KMS-11 (cell line): Measurements from ENCODE around the gene DYNC1LI1.

Source experiments
- H2AFZ ChIP-seq: fragments of 200-600 bp; sonication (generic); 2 replicates; pipeline ENCODE4 v1.6.1; 2016; ENCODE audit warnings: antibody characterized with exemption, mixed run types, low read depth
- H3K27ac ChIP-seq: fragments of 200-600 bp; sonication (generic); 2 replicates; pipeline ENCODE4 v1.6.1; 2016; ENCODE audit warnings: mild to moderate bottlenecking, mixed run types
- H3K27me3 ChIP-seq: fragments of 200-600 bp; sonication (generic); 2 replicates; pipeline ENCODE4 v1.6.1; 2017; ENCODE audit warnings: mild to moderate bottlenecking, low read depth, mixed run types, moderate library complexity; ENCODE audit not compliant: insufficient read depth
- H3K36me3 ChIP-seq: fragments of 200-600 bp; sonication (generic); 2 replicates; pipeline ENCODE4 v1.6.1; 2017; ENCODE audit warnings: mild to moderate bottlenecking, mixed run types; ENCODE audit not compliant: insufficient read depth
- H3K4me1 ChIP-seq: fragments of 200-600 bp; sonication (generic); 2 replicates; pipeline ENCODE4 v1.6.1; 2016; ENCODE audit warnings: mild to moderate bottlenecking, low read depth, mixed run types; ENCODE audit not compliant: poor library complexity, severe bottlenecking
- H3K4me2 ChIP-seq: fragments of 200-600 bp; sonication (generic); 2 replicates; pipeline ENCODE4 v1.7.0; 2016; ENCODE audit warnings: mild to moderate bottlenecking, mixed run types
- H3K4me3 ChIP-seq: fragments of 200-600 bp; sonication (generic); IDR thresholded peaks from 2 replicates; pipeline ENCODE4 v1.6.1; 2017; ENCODE audit warnings: low read depth, low read length, mixed read lengths; ENCODE audit not compliant: insufficient read depth
- H3K79me2 ChIP-seq: fragments of 200-600 bp; sonication (generic); 2 replicates; pipeline ENCODE4 v1.6.1; 2016; ENCODE audit warnings: low read depth, mixed run types; ENCODE audit not compliant: insufficient read depth
- H3K9ac ChIP-seq: fragments of 200-600 bp; sonication (generic); 2 replicates; pipeline ENCODE4 v1.6.1; 2016; ENCODE audit warnings: mild to moderate bottlenecking, mixed run types
- H4K20me1 ChIP-seq: fragments of 200-600 bp; sonication (generic); 2 replicates; pipeline ENCODE4 v1.6.1; 2016; ENCODE audit warnings: mild to moderate bottlenecking, mixed run types; ENCODE audit not compliant: insufficient read depth
- TF ChIP-seq, protein P1 (sequence below): fragments of 200-600 bp; sonication (generic); conservative IDR thresholded peaks from 2 replicates; pipeline ENCODE4 v1.6.1; 2017; ENCODE audit warnings: low read depth, mild to moderate bottlenecking, antibody characterized with exemption, low read length, moderate library complexity, mixed read lengths

DYNC1LI1 gene

DNA sequence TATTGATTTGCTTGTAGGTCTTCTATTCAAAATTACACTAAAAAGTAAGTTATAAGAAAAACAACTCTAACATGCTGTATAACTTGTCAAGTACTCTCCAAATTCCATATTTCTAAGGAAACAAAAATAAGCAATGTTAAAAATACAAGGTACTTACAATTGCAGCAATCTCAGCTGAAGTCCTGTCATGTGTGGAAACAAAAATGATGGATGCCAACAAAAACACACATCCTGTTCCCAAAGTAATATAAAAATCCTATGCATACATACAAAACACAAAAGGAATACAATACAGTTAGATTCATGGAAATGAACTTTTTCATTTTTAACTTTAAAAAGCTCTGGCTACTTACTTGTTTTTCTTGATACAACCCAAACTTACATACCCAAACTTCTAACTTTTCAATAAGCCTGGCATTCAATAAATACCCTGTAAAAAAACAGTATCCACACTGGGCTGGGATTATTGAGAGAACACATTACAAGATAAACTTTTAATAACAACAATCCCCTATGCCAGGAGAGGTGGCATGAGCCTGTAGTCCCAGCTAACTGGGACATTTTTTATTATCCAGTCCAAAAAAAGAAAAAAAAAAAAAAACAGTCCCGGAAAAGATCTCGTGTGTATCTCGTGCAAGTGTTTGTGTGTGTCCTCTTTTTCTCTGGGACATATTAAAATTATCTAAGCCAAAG, 82.7 kb downstream of the DYNC1LI1 start:
- Histone ChIP-seq H3K27me3 (no peaks in the 10 kb centered on the region), H2AFZ (no peak overlapping the region), H3K4me3 (no peak overlapping the region), H3K4me2 (no peak overlapping the region), H3K9ac (no peak overlapping the region), H3K79me2 (no peaks in the 10 kb centered on the region), H3K27ac (no peak overlapping the region), H3K36me3 (no peaks in the 10 kb centered on the region), H3K4me1 (peaks cover 6% of the 10 kb centered on the region), H4K20me1 (no peaks in the 10 kb centered on the region)
- TF ChIP-seq, protein P1, sequence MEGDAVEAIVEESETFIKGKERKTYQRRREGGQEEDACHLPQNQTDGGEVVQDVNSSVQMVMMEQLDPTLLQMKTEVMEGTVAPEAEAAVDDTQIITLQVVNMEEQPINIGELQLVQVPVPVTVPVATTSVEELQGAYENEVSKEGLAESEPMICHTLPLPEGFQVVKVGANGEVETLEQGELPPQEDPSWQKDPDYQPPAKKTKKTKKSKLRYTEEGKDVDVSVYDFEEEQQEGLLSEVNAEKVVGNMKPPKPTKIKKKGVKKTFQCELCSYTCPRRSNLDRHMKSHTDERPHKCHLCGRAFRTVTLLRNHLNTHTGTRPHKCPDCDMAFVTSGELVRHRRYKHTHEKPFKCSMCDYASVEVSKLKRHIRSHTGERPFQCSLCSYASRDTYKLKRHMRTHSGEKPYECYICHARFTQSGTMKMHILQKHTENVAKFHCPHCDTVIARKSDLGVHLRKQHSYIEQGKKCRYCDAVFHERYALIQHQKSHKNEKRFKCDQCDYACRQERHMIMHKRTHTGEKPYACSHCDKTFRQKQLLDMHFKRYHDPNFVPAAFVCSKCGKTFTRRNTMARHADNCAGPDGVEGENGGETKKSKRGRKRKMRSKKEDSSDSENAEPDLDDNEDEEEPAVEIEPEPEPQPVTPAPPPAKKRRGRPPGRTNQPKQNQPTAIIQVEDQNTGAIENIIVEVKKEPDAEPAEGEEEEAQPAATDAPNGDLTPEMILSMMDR: no peak

DNA sequence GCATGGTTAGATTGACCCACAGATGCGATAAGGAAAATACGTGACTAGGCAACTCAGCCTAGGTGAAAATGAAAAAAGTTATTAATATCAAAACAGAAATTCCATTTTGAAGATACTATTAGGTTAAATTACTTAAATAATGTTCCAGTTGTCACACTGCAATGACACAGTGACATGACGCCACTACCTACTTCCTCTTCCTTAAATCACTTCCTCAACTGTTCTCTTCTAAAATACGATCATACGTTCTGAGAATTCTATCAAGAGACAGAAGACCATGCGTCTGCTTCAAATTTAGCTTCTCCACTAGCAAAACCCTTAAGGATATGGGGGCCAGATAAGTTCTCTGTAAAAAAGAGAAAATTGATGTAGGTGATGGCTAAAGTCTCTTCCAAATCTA, 86.2 kb downstream of the DYNC1LI1 start:
- H2AFZ ChIP-seq: no peak overlapping the region
- H3K36me3 ChIP-seq: no peaks in the 10 kb centered on the region
- H3K79me2 ChIP-seq: no peaks in the 10 kb centered on the region
- TF ChIP-seq, protein P1: no peak
- no peak overlapping the region for H3K27ac ChIP-seq
- H4K20me1 ChIP-seq: no peaks in the 10 kb centered on the region
- no peak overlapping the region for H3K4me3 ChIP-seq
- no peak overlapping the region for H3K4me2 ChIP-seq
- H3K27me3 ChIP-seq: no peaks in the 10 kb centered on the region
- no peaks in the 10 kb centered on the region for H3K4me1 ChIP-seq
- H3K9ac ChIP-seq: no peak overlapping the region

DNA sequence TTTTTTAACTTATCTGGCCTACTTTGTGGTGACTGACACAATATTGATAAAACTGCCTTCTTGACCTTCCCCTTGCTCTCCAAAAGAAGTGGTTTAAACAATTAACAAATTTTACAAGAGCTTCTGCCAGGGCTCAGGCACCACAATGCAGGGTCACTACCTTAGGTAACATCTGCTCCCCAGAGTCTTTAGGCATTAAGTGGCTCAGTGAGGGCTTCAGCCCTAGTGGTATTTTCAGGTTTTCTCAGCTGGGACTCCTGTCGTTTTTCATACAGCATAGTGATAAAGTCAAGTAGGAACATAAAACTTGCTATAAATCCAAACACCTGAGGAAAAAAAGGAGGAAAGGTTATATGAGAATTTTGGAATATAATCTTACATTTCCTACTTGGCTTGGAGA, 86.9 kb downstream of the DYNC1LI1 start:
- H3K27ac ChIP-seq: no peak overlapping the region
- no peak overlapping the region for H3K4me3 ChIP-seq
- H3K79me2 ChIP-seq: no peaks in the 10 kb centered on the region
- no peaks in the 10 kb centered on the region for H4K20me1 ChIP-seq
- no peaks in the 10 kb centered on the region for H3K36me3 ChIP-seq
- no peaks in the 10 kb centered on the region for H3K4me1 ChIP-seq
- TF ChIP-seq, protein P1: no peak
- H3K4me2 ChIP-seq: no peak overlapping the region
- H3K27me3 ChIP-seq: no peaks in the 10 kb centered on the region
- H3K9ac ChIP-seq: no peak overlapping the region
- no peak overlapping the region for H2AFZ ChIP-seq

DNA sequence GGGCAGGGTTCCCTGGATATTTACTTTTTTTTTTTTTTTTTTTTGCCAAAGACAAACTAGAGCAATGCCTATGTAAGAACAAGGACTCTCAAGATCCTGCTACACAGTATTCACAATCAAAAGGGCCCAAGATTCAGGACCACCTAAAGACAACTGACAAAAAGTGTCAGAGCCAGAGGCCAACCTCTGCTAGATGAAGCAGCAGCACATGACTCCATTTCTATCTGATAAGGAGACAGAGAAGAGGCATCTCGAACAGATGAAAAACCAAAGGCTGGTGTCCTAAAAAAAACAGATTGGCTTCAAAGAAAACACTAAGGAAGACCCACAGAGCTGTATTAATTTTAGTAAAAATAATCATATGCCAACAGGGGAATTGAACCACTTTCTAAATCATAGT, 88.0 kb downstream of the DYNC1LI1 start:
- TF ChIP-seq, protein P1: no peak
- Histone ChIP-seq H3K9ac (no peak overlapping the region), H3K79me2 (no peaks in the 10 kb centered on the region), H3K4me1 (no peaks in the 10 kb centered on the region), H3K27me3 (no peaks in the 10 kb centered on the region), H3K4me2 (no peak overlapping the region), H3K27ac (no peak overlapping the region), H4K20me1 (no peaks in the 10 kb centered on the region), H3K36me3 (no peaks in the 10 kb centered on the region), H2AFZ (no peak overlapping the region), H3K4me3 (no peak overlapping the region)
